Tibial artery (tissue), 4 donors: ENCODE measurements around the gene IMP4.
A peak's percentile ranks its signal among the peaks of the same experiment; 100 is the strongest.

Experiments used
- DNase-seq, 2 donors: peaks; one replicate each; pipeline ENCODE4 v3.0.0-alpha.2; 2019
- H3K27ac ChIP-seq, 2 donors: fragments of 200-600 bp; sonication (generic) in 1 of 2; 1 replicate in 1 of 2; 2 replicates in 1 of 2; pipeline ENCODE4 v1.5.1; 2018 to 2019; ENCODE audit warnings: mild to moderate bottlenecking in 1 of 2
- H3K27me3 ChIP-seq, 2 donors: fragments of 200-600 bp; sonication (generic) in 1 of 2; one replicate each; pipeline versions ENCODE4 v1.5.1 to v1.6.0; 2016 to 2019
- H3K36me3 ChIP-seq, 3 donors: fragments of 200-600 bp; sonication (generic) in 2 of 3; one replicate each; pipeline ENCODE4 v1.5.1; 2016 to 2019; ENCODE audit warnings: mild to moderate bottlenecking in 2 of 3
- H3K4me1 ChIP-seq, 4 donors: fragments of 200-600 bp; sonication (generic) in 2 of 4; 1 replicate in 3 of 4; 2 replicates in 1 of 4; pipeline ENCODE4 v1.5.1; 2016 to 2019
- H3K4me3 ChIP-seq, 2 donors: fragments of 200-600 bp; sonication (generic) in 1 of 2; 1 replicate in 1 of 2; 2 replicates in 1 of 2; pipeline ENCODE4 v1.5.1; 2018 to 2019; ENCODE audit warnings: mild to moderate bottlenecking in 2 of 2
- H3K9me3 ChIP-seq, 3 donors: fragments of 200-600 bp; sonication (generic) in 1 of 3; one replicate each; pipeline ENCODE4 v1.5.1; 2016 to 2019
- intact Hi-C: fragments of 100-400 bp; cut with DNase I; formaldehyde crosslinking; loops from one replicate; pipeline ENCODE4 v1.15.0; 2023; ENCODE audit warnings: low total_unique reads
- TF ChIP-seq, protein P1 (sequence below), 2 experiments: fragments of 200-600 bp in 1 of 2; fragments of 450-650 bp in 1 of 2; IDR thresholded peaks; one replicate each; pipeline ENCODE4 v1.5.1; 2017 to 2019; ENCODE audit warnings: antibody characterized with exemption in 2 of 2, mild to moderate bottlenecking in 1 of 2, moderate library complexity in 1 of 2

The IMP4 gene

DNA sequence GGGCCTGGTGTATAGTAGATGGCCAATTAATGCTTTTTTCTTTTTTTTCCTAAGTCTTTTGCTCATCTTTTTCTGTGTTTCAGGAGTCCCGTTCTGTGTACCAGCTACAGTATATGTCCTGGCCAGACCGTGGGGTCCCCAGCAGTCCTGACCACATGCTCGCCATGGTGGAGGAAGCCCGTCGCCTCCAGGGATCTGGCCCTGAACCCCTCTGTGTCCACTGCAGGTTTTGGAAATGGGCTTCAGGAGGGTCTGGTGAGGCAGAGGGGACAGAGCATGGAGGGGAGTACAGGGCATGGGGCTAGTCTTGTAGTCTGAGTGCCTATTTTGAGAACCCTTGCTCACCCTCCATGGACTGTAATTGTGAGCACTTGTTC is 27.3 kb downstream of the IMP4 start:
- TF ChIP-seq, protein P1, sequence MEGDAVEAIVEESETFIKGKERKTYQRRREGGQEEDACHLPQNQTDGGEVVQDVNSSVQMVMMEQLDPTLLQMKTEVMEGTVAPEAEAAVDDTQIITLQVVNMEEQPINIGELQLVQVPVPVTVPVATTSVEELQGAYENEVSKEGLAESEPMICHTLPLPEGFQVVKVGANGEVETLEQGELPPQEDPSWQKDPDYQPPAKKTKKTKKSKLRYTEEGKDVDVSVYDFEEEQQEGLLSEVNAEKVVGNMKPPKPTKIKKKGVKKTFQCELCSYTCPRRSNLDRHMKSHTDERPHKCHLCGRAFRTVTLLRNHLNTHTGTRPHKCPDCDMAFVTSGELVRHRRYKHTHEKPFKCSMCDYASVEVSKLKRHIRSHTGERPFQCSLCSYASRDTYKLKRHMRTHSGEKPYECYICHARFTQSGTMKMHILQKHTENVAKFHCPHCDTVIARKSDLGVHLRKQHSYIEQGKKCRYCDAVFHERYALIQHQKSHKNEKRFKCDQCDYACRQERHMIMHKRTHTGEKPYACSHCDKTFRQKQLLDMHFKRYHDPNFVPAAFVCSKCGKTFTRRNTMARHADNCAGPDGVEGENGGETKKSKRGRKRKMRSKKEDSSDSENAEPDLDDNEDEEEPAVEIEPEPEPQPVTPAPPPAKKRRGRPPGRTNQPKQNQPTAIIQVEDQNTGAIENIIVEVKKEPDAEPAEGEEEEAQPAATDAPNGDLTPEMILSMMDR (IDR thresholded peaks at IDR 0.05): no peak
- Histone ChIP-seq H3K27ac (no peak overlapping the region), H3K27me3 (no peaks in the 10 kb centered on the region), H3K4me3 (no peak overlapping the region), H3K9me3 (no peaks in the 10 kb centered on the region), H3K36me3 (no peaks in the 10 kb centered on the region), H3K4me1 (peaks cover 0 to 29% (median 20%) of the 10 kb centered on the region in 4 donors)
- DNase-seq: no peak
- intact Hi-C loops: no loop called here

DNA sequence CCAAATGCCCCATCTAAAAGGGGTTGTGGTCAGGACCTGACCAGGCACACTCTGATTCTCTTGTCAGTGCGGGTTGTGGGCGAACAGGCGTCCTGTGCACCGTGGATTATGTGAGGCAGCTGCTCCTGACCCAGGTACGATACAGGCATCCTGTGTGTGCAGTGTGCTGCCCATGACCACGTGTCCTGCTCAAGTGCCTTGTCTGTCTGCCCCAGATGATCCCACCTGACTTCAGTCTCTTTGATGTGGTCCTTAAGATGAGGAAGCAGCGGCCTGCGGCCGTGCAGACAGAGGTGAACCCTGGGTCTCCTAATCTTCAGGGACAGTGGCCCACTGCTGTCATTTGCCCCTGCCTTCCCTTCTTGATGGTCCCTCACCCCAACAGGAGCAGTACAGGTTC is 27.8 kb downstream of the IMP4 start:
- Histone ChIP-seq H3K36me3 (peaks cover 0 to 5% (median 2%) of the 10 kb centered on the region in 3 donors), H3K9me3 (no peaks in the 10 kb centered on the region), H3K27ac (no peak overlapping the region), H3K4me3 (no peak overlapping the region), H3K27me3 (no peaks in the 10 kb centered on the region), H3K4me1 (peaks cover 0 to 33% (median 22%) of the 10 kb centered on the region in 4 donors)
- intact Hi-C loops: no loop called here
- TF ChIP-seq, protein P1 (IDR thresholded peaks at IDR 0.05): no peak
- DNase-seq: no peak

DNA sequence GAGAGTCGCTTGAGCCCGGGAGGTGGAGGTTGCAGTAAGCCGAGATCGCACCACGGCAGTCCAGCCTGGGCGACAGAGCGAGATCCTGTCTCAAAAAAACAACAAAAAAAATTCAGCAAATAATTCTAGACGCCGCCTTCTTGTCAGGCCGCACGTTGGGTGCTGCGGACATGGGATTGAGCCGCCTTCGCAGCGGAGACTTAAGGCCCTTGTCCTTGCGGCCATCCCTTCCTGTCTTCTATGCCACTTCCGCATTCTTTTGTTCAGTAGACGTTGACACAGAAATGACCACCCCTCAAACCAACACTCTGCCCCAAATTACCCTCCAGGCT is 29.0 kb downstream of the IMP4 start:
- Histone ChIP-seq H3K36me3 (peaks cover 0 to 16% (median 6%) of the 10 kb centered on the region in 3 donors), H3K27ac (peak overlapping the region; percentile 76 to 88), H3K4me3 (peak overlapping the region; percentile 91 to 93), H3K27me3 (no peaks in the 10 kb centered on the region), H3K9me3 (no peaks in the 10 kb centered on the region), H3K4me1 (peaks cover 0 to 34% (median 22%) of the 10 kb centered on the region in 4 donors)
- TF ChIP-seq, protein P1 (IDR thresholded peaks at IDR 0.05): no peak
- intact Hi-C loops: no loop called here
- DNase-seq: no peak

DNA sequence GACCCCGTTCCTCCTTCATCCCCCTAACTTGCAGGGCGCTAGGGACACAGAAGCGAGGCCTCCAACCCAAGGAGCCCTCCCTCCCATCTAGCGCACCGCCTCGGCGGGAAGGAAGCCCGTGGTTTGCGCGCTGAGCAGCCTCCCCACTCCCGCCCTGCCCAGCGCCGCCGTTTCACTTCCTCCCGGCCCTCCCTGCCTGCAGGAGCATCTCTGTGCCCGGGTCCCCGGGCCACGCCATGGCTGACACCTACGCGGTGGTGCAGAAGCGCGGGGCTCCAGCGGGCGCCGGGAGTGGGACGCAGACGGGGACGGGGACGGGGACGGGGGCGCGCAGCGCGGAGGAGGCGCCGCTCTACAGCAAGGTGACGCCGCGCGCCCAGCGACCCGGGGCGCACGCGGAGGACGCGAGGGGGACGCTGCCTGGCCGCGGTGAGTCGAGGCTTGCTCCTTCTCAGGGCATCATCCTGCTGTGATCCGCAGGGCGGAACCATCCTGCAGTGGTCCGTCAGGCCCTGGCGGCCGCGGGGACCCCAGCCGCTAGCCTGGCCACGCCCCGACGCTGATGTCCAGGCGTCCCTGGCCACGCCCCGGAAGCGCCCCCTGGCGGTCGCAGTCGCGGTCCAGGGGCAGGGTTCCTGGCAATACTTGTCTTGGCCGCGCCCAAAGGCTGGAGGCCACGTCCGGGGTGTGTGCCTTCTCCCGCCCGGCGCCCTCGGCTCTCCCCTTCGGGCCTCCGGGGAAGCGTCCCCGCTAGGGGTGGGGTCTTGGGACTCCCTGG is 29.5 kb downstream of the IMP4 start:
- Histone ChIP-seq H3K27me3 (no peaks in the 10 kb centered on the region), H3K9me3 (no peaks in the 10 kb centered on the region), H3K4me3 (peak overlapping the region; percentile 91 to 93), H3K36me3 (peaks cover 0 to 19% (median 6%) of the 10 kb centered on the region in 3 donors), H3K27ac (peak overlapping the region; percentile 76 to 88), H3K4me1 (peaks cover 0 to 34% (median 22%) of the 10 kb centered on the region in 4 donors)
- peak; percentile 88 to 93 for DNase-seq
- intact Hi-C loops: no loop called here
- TF ChIP-seq, protein P1 (IDR thresholded peaks at IDR 0.05): peak; percentile 87 to 91

DNA sequence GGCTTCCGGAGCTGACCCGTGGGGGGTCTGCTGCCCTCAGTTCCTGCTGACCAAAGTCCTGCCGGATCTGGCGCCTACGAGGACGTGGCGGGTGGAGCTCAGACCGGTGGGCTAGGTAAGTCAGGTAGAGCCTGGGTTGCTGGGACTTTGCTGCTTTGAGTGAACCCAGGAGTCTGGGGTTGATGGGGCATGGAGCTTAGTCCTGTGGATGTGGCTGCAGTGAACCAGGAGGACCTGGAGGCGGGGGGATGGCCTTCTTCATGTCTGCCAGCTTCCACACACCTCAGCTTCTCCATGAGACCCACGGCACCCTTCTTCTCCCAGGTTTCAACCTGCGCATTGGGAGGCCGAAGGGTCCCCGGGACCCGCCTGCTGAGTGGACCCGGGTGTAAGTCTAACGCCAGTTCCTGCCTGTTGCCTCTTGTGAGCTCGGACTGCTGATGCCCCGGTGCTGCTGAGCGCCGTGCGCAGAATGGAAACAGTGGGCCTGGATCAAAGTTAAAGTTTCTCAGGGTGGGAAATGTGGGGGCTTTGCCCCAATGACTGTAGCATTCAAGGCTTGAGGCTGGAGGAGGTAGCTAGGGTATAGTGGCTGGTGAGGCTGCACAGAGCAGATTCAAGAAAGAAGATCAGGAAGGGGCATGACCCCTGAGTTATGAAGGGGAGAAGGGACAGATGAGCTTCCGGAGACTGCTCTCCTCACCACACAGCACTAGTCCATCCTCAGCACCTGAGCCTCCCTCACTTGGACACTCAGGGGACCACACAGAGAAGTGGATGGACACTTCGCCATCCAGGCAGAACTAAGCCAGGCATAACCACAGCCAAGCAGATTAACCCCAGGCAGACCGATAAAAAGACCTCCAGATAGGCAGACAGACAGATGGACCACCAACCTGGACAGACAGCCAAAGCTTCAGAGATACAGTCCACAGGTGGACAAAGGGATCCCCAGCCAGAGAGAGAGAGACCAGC is 30.4 kb downstream of the IMP4 start:
- intact Hi-C loops: no loop called here

More for the DNA sequence above, 30.4 kb downstream of the IMP4 start:
- no peak for DNase-seq
- TF ChIP-seq, protein P1 (IDR thresholded peaks at IDR 0.05): no peak
- H3K36me3 ChIP-seq: peaks cover 0 to 19% (median 6%) of the 10 kb centered on the region in 3 donors
- H3K4me1 ChIP-seq: peaks cover 0 to 34% (median 22%) of the 10 kb centered on the region in 4 donors
- H3K27me3 ChIP-seq: no peaks in the 10 kb centered on the region
- H3K27ac ChIP-seq: peak overlapping the region; percentile 76 to 88
- H3K4me3 ChIP-seq: peak overlapping the region; percentile 91 to 93
- no peaks in the 10 kb centered on the region for H3K9me3 ChIP-seq
